Mononuclear cell (primary cell): ENCODE data around the gene CTIF. TPM values are rescaled to one million over a fixed set of nuclear protein-coding genes. Genes with fewer than 3 reads are reported as not detected.

Experiments used
- H3K27me3 ChIP-seq: 2 replicates; pipeline ENCODE4 v1.6.0; 2011; ENCODE audit warnings: low read length, control low read depth; ENCODE audit not compliant: insufficient read depth
- H3K4me1 ChIP-seq: 2 replicates; pipeline ENCODE4 v1.5.1; 2011; ENCODE audit warnings: mild to moderate bottlenecking, low read length, control low read depth; ENCODE audit not compliant: insufficient read depth
- H3K4me3 ChIP-seq: 2 replicates; pipeline ENCODE4 v1.5.1; 2011; ENCODE audit warnings: mild to moderate bottlenecking, low read length, moderate library complexity
- H3K9me3 ChIP-seq: 2 replicates; pipeline ENCODE4 v1.5.1; 2011; ENCODE audit warnings: low read depth, mild to moderate bottlenecking, control low read depth, low read length
- total RNA-seq: library from RNA; depleted of rRNA; stranded (reverse); fragments of >200 nt; gene quantifications from one replicate; pipeline ENCODE4 v1.2.3, GENCODE V29; 2012

Gene CTIF
- total RNA-seq, 1 donor, result 2.7 TPM

DNA sequence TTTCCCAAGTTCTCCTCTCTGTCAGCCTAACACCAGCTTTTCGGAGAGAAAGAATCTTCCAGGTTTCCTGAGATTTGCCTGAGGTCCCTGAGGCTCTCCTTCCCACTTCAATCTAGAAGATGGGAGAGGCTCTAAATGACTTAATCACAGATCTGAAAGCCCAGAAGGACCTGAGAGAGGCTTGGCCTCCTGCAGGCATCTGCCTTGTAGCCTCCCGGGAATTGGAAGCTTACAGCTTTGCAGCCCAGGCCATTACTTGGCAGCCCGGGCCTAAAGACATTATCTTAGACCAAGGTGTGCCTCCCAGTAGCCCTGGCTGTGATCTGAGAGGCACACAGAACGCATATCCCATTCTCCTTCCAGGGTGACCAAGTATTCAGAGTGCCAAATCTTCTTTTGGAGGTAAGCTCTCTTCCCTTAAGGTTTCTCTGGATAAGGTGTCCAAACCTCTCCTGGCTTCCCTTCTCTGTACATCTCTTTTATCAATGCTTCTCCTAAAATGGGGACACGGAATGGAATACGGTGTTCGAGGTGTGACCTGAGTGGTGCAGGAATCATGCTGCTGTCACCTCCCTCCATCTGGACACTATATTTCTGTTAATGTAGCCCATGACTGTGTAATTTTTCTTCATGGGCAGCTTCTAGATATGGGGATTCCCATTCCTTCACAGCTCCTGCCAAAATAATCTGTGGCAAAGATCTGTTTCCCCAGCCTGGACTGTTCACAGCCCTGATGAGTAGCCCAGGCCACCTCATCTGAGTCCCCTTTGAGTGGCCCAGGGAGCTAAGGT lies 16.0 kb downstream of the CTIF start:
- no peak overlapping the region for H3K4me3 ChIP-seq
- no peaks in the 10 kb centered on the region for H3K9me3 ChIP-seq
- no peaks in the 10 kb centered on the region for H3K27me3 ChIP-seq
- no peaks in the 10 kb centered on the region for H3K4me1 ChIP-seq

DNA sequence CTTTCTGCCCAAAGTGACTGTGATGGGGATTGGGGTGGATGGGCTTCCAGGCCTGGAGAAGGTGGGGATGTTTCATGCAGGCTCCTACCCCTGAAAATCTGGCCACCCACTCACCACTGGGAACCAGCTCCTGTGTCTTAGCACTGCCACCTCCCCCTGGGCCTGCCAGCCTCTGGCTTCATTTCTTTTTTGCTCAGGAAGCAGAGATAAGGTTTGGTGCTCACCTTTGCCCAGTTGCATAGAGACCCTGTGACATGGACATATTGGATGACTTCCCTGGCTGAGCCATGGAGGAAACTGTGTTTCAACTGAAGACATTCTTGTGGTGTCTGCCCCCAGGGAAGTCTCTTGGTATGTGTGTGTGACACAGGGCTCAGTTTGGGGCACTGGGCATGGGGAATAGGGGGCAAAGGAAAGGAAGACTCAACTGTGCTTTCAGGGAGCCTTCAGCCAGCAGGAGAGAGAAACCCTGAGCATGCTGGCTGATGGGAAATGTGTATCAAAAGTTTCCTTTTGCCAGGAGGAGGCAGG lies 16.7 kb downstream of the CTIF start:
- H3K4me3 ChIP-seq, result no peak overlapping the region
- no peaks in the 10 kb centered on the region for H3K4me1 ChIP-seq
- H3K27me3 ChIP-seq, result no peaks in the 10 kb centered on the region
- H3K9me3 ChIP-seq, result no peaks in the 10 kb centered on the region

DNA sequence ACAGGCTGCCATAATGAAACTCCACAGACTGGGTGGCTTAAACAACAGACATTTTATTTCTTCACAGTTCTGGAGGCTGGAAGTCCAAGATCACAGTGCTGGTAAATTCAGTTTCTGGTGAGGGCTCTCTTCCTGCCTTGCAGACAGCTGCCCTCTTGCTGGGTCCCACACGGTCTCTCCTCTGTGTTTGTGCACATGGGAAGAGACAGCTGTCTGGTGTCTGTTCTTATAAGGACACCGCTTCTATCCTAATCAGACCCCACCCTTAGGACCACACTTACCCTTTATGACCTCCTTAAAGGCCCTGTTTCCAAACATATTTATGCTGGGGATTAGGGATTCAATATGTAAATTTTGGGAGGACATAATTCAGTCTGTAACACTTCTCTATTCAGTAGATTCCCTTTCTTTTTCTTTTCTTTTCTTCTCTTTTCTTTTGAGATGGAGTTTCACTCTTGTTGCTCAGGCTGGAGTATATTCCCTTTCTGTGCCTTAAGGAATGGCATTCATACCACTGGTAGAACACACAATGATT lies 18.9 kb downstream of the CTIF start:
- no peak overlapping the region for H3K4me3 ChIP-seq
- H3K27me3 ChIP-seq, result no peaks in the 10 kb centered on the region
- no peaks in the 10 kb centered on the region for H3K9me3 ChIP-seq
- H3K4me1 ChIP-seq, result no peaks in the 10 kb centered on the region

DNA sequence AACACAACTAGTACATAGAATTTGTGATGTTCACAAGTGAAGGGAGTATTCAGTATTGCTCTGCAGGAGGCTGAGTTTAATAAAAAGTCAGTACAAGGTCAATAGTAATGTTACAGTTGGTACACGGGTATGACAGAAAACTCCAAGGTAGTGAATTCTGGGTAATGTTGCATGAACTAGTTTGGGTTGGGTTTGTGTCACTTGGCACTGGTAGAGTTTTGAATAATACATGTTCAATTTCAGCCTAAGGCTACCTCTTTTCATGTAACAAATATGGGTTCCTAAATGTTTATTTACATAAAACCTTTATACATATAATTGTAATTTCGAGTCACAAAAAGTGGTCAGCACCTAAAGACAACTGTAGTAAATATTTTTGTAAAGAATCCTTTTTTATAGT lies 19.4 kb downstream of the CTIF start:
- Histone ChIP-seq H3K9me3 (no peaks in the 10 kb centered on the region), H3K4me1 (no peaks in the 10 kb centered on the region), H3K4me3 (no peak overlapping the region), H3K27me3 (no peaks in the 10 kb centered on the region)

- Histone ChIP-seq H3K4me1 (no peaks in the 10 kb centered on the region), H3K27me3 (no peaks in the 10 kb centered on the region), H3K9me3 (no peaks in the 10 kb centered on the region), H3K4me3 (no peak overlapping the region)
Measured at GRCh38 chr18:48560491-48560890, 21.7 kb downstream of the CTIF start.

GRCh38 chr18:48562075-48562474 lies 23.2 kb downstream of the CTIF start:
- no peaks in the 10 kb centered on the region for H3K27me3 ChIP-seq
- H3K9me3 ChIP-seq, result no peaks in the 10 kb centered on the region
- H3K4me1 ChIP-seq, result no peaks in the 10 kb centered on the region
- H3K4me3 ChIP-seq, result no peak overlapping the region

GRCh38 chr18:48563027-48563426 lies 24.2 kb downstream of the CTIF start:
- Histone ChIP-seq H3K4me1 (no peaks in the 10 kb centered on the region), H3K9me3 (no peaks in the 10 kb centered on the region), H3K4me3 (no peak overlapping the region), H3K27me3 (no peaks in the 10 kb centered on the region)

- Histone ChIP-seq H3K4me3 (no peak overlapping the region), H3K27me3 (no peaks in the 10 kb centered on the region), H3K4me1 (no peaks in the 10 kb centered on the region), H3K9me3 (no peaks in the 10 kb centered on the region)
Measured at GRCh38 chr18:48564139-48564538, 25.3 kb downstream of the CTIF start.

DNA sequence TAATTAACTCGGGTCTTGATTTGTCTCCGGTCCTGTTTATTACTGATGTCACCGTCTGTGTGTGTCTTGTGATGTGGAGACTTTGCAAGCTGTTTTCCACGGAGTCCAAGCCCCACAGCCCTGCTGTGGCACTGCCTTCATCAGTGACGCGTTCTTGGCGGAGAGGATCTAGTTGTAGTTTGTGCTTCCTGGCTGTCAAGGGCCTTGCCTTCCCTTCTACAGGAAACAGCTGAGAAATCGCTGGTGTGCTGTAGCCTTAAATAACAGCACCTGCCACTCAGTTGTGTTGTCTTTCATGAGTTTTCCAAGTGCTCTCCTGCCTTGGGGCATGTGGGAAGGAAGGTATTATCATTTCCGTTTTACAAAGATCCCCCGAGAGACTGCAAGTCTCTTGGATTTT lies 26.3 kb downstream of the CTIF start:
- Histone ChIP-seq H3K4me1 (no peaks in the 10 kb centered on the region), H3K27me3 (no peaks in the 10 kb centered on the region), H3K9me3 (no peaks in the 10 kb centered on the region), H3K4me3 (no peak overlapping the region)

DNA sequence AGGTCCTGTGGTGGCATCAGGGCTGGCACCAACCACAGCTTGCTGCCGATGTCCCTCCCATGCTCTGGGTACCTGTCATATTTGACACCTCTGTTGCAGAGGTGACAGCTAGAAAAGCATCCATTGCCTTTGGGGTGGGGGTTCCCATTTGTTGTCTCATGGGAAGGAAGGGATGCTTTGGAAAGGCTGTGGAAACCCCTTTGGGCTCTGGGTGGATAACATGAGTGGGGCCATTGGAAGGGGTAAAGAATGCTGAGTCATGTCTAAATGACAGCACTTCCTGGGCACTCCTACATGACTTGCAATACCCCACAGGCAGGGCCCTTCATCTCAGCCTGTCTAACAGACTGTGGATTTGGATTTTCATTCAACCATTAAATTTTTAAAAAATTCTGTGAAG lies 27.8 kb downstream of the CTIF start:
- Histone ChIP-seq H3K4me1 (no peaks in the 10 kb centered on the region), H3K9me3 (no peaks in the 10 kb centered on the region), H3K27me3 (no peaks in the 10 kb centered on the region), H3K4me3 (no peak overlapping the region)

DNA sequence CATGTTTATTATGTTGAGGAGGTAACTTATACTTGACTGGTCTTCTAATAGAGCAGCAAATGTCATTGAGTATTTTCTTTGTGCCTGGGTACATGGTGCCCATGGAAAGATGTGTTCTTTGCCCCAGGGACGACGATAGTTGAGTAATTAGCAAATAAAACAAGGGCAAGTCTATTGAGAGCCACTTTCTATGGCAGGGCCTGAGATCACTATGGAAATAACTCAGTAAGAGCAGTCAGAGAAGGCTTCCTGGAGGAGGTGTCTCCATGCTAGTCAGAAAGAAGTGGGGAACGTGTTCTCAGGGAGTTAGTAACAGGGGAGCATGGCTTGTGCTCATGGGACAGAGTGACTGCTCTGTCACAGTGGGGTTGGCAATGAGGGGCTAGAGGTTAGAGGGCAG lies 28.6 kb downstream of the CTIF start:
- H3K9me3 ChIP-seq, result no peaks in the 10 kb centered on the region
- H3K27me3 ChIP-seq, result no peaks in the 10 kb centered on the region
- H3K4me1 ChIP-seq, result no peaks in the 10 kb centered on the region
- no peak overlapping the region for H3K4me3 ChIP-seq

- no peak overlapping the region for H3K4me3 ChIP-seq
Measured at GRCh38 chr18:48569139-48569914, 30.5 kb downstream of the CTIF start.

GRCh38 chr18:48569915-48570264 lies 31.1 kb downstream of the CTIF start:
- no peaks in the 10 kb centered on the region for H3K27me3 ChIP-seq
- H3K4me3 ChIP-seq, result no peak overlapping the region
- no peaks in the 10 kb centered on the region for H3K9me3 ChIP-seq
- no peaks in the 10 kb centered on the region for H3K4me1 ChIP-seq

More at GRCh38 chr18:48569139-48569914, 30.5 kb downstream of the CTIF start:
- H3K4me1 ChIP-seq, result no peaks in the 10 kb centered on the region
- no peaks in the 10 kb centered on the region for H3K9me3 ChIP-seq
- no peaks in the 10 kb centered on the region for H3K27me3 ChIP-seq

DNA sequence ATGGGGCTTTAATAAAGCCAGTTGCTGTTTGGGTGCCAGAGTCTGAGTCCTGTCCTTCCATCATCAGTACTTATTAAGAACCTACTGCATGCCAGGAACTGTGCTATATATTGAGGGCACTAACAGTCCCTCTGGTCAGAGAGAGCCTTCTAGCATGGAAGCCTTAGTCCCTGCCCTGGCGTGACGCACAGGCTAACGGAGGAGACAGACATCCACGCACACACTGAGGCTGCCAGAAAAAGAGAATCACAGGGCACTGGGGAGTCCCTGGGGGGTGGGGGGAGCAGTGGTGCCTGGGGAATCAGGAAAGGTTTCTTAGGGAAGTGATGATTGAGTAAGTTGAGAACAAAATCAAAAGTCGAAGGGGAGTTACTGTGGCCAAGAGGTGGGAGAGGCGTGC lies 31.5 kb downstream of the CTIF start:
- Histone ChIP-seq H3K4me3 (no peak overlapping the region), H3K27me3 (no peaks in the 10 kb centered on the region), H3K4me1 (no peaks in the 10 kb centered on the region), H3K9me3 (no peaks in the 10 kb centered on the region)

DNA sequence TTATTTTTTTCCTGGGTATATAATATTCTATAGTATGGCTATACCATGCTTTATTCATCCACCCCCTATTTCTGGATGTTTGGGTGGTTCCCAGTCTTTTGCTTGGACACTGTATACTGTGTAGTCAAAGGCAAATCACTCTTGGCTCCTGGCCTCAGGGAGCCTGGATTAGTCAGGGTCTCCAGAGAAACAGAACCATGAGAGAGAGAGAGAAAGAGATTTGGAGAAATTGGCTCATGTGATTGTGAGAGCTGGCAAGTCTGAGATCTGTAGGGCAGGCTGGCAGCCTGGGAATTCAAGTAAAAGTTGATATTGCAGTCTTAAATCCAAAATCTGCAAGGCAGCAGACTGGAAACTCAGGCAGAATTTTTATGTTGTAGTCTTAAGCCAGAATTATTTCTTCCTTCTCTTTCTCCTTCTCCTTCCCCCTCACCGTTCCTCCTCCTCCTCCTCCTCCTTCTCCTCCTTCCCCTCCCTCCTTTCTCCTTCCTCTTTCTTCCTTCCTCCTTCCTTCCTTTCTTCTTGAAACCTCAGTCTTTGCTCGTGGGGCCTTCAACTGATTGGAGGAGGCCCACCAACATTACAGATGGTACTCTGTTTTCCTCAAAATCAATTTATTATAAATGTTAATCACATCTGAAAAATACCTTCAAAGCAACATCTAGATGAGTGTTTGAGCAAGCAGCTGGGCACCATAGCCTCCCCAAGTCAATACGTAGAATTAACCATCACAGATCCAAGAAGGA lies 33.0 kb downstream of the CTIF start:
- H3K9me3 ChIP-seq, result no peaks in the 10 kb centered on the region
- H3K4me1 ChIP-seq, result no peaks in the 10 kb centered on the region
- no peaks in the 10 kb centered on the region for H3K27me3 ChIP-seq
- H3K4me3 ChIP-seq, result no peak overlapping the region
